Choroid plexus epithelial cell (primary cell): ENCODE data around the gene SPTLC1.

Source experiments
- DNase-seq: peaks from one replicate; pipeline ENCODE4 v3.0.0-alpha.2; 2010; ENCODE audit warnings: low read depth
- H3K4me3 ChIP-seq: 2 replicates; pipeline ENCODE4 v1.5.1; 2011; ENCODE audit warnings: low read depth, mild to moderate bottlenecking, control low read depth, low read length, moderate library complexity
- CTCF ChIP-seq: conservative IDR thresholded peaks from 2 replicates; pipeline ENCODE4 v1.5.1; 2011; ENCODE audit warnings: low read depth, mild to moderate bottlenecking, control low read depth, inconsistent platforms, low read length, moderate library complexity

Gene SPTLC1

DNA sequence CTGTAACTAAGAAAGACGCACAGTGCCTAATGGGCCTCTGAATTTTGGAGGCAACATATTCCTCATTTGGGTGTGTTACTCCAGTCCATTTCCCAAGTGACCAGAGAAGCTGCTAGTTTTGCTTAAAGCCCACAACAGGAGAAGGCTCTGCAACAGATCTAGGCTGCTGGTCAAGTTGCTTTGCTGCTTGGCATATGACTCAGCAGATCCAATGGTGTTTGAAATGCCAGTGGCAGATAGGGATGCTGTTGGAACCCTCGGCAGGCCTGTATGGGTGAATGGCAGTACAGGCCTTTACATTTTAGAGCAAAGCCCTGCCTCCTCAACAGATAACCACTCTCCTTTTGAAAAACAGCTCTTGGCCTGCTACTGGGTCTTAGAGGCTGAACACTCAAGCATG is 129.0 kb downstream of the SPTLC1 start:
- DNase-seq: no peak
- TF ChIP-seq CTCF: no peak
- no peak overlapping the region for H3K4me3 ChIP-seq

GRCh38 chr9:91985692-91986091 is 129.5 kb downstream of the SPTLC1 start:
- no peak for TF ChIP-seq CTCF
- H3K4me3 ChIP-seq: no peak overlapping the region
- DNase-seq: no peak
